ENCODE measurements around the gene WWOX. TPM values are rescaled to one million over a fixed set of nuclear protein-coding genes. Genes with fewer than 3 reads are reported as not detected.

Gene WWOX
- total RNA-seq, 4 donors from 2014 or later, result 12.9 to 53.5 (median 25.6) TPM

- no peak overlapping the region for H3K4me3 ChIP-seq
- H3K36me3 ChIP-seq, result no peaks in the 10 kb centered on the region
- TF ChIP-seq POLR2AphosphoS5 (IDR thresholded peaks at IDR 0.05) (no peak), POLR2A (IDR thresholded peaks at IDR 0.05) (no peak), EP300 (IDR thresholded peaks at IDR 0.05) (no peak), CTCF (IDR thresholded peaks at IDR 0.05) (no peak)
- H3K9me3 ChIP-seq, result no peaks in the 10 kb centered on the region
- no peaks in the 10 kb centered on the region for H3K4me1 ChIP-seq
- H3K27ac ChIP-seq, result no peak overlapping the region
- 92 to 93% methylated on average over 5 of the region's 5 CpGs for WGBS, 2 donors (ENCODE audit: low coverage in 1 of 2)
- no peaks in the 10 kb centered on the region for H3K27me3 ChIP-seq
- ATAC-seq, result no peak
Measured at GRCh38 chr16:79109771-79110170, 1010.3 kb downstream of the WWOX start.

GRCh38 chr16:79110242-79110641, 1010.8 kb downstream of the WWOX start:
- no peak for ATAC-seq
- TF ChIP-seq POLR2AphosphoS5 (IDR thresholded peaks at IDR 0.05) (no peak), POLR2A (IDR thresholded peaks at IDR 0.05) (no peak), EP300 (IDR thresholded peaks at IDR 0.05) (no peak), CTCF (IDR thresholded peaks at IDR 0.05) (no peak)

GRCh38 chr16:79110953-79111352, 1011.5 kb downstream of the WWOX start:
- TF ChIP-seq POLR2A (IDR thresholded peaks at IDR 0.05) (no peak), POLR2AphosphoS5 (IDR thresholded peaks at IDR 0.05) (no peak), CTCF (IDR thresholded peaks at IDR 0.05) (no peak), EP300 (IDR thresholded peaks at IDR 0.05) (no peak)
- no peaks in the 10 kb centered on the region for H3K27me3 ChIP-seq
- WGBS, 2 donors (ENCODE audit: low coverage in 1 of 2), result 88 to 100% methylated on average over 3 of the region's 3 CpGs
- no peak for ATAC-seq
- no peaks in the 10 kb centered on the region for H3K36me3 ChIP-seq
- H3K4me3 ChIP-seq, result no peak overlapping the region
- H3K27ac ChIP-seq, result no peak overlapping the region
- H3K4me1 ChIP-seq, result no peaks in the 10 kb centered on the region
- H3K9me3 ChIP-seq, result no peaks in the 10 kb centered on the region

More at GRCh38 chr16:79110242-79110641, 1010.8 kb downstream of the WWOX start:
- Histone ChIP-seq H3K4me3 (no peak overlapping the region), H3K4me1 (no peaks in the 10 kb centered on the region), H3K27me3 (no peaks in the 10 kb centered on the region), H3K27ac (no peak overlapping the region), H3K36me3 (no peaks in the 10 kb centered on the region), H3K9me3 (no peaks in the 10 kb centered on the region)
- WGBS, 2 donors (ENCODE audit: low coverage in 1 of 2), result 71 to 88% methylated on average over 2 of the region's 3 CpGs

DNA sequence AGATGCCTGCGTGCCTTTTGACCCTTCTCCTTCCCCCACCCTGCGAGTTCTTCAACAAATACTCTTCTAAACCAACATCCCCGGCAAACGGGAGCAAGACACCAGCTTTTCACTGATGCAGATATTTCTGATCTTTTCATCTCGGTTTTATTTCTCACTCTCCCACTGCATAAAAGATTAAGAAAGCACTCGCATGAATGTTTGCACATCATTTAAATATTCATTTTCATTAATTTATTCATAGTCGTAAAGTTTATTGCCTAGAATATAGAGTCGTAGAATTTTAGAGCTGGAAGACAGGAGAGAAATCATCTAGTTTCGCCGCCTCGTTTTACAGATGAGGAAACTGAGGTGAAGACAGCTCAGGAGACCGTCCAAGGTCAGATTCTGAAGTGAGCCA, 1013.0 kb downstream of the WWOX start:
- Histone ChIP-seq H3K27me3 (no peaks in the 10 kb centered on the region), H3K9me3 (peaks cover 0 to 6% (median 0%) of the 10 kb centered on the region in 3 donors), H3K4me1 (no peaks in the 10 kb centered on the region), H3K36me3 (no peaks in the 10 kb centered on the region), H3K4me3 (no peak overlapping the region), H3K27ac (no peak overlapping the region)
- no peak for ATAC-seq
- TF ChIP-seq POLR2AphosphoS5 (IDR thresholded peaks at IDR 0.05) (no peak), POLR2A (IDR thresholded peaks at IDR 0.05) (no peak), CTCF (IDR thresholded peaks at IDR 0.05) (no peak), EP300 (IDR thresholded peaks at IDR 0.05) (no peak)
- WGBS, 2 donors (ENCODE audit: low coverage in 1 of 2), result 91 to 100% methylated on average over 6 to 12 of the region's 12 CpGs

GRCh38 chr16:79113826-79114225, 1014.4 kb downstream of the WWOX start:
- Histone ChIP-seq H3K27ac (no peak overlapping the region), H3K9me3 (peaks cover 0 to 7% (median 0%) of the 10 kb centered on the region in 3 donors), H3K36me3 (no peaks in the 10 kb centered on the region), H3K4me3 (no peak overlapping the region), H3K4me1 (no peaks in the 10 kb centered on the region), H3K27me3 (no peaks in the 10 kb centered on the region)
- WGBS, 2 donors (ENCODE audit: low coverage in 1 of 2), result 82 to 100% methylated on average over 1 to 5 of the region's 5 CpGs
- TF ChIP-seq EP300 (IDR thresholded peaks at IDR 0.05), result no peak
- no peak for TF ChIP-seq POLR2AphosphoS5 (IDR thresholded peaks at IDR 0.05)
- TF ChIP-seq POLR2A (IDR thresholded peaks at IDR 0.05), result no peak
- no peak for ATAC-seq

Data from gastroesophageal sphincter (tissue), 4 donors.